Activated T-helper 2 cell treated with anti-CD3 and anti-CD28 coated beads, Interferon-gamma antibody, Interleukin-2, Interleukin-4, amounts not matched to agents 10 μg/mL and 5 μg/mL and 100 μg/mL, durations not matched to agents 14 hours and 24 hours and 36 hours (primary cell): ENCODE measurements around the gene POLR2C. TPM values are rescaled to one million over a fixed set of nuclear protein-coding genes. Genes with fewer than 3 reads are reported as not detected.

Experiments used
- DNase-seq: peaks from one replicate; pipeline ENCODE4 v3.0.0; 2021; ENCODE audit warnings: low spot score
- H3K27ac Mint-ChIP-seq: one replicate; pipeline ENCODE4 v1.8.0; 2021; ENCODE audit warnings: mixed read lengths
- H3K27me3 Mint-ChIP-seq: one replicate; pipeline ENCODE4 v1.8.0; 2021; ENCODE audit warnings: low read depth, mixed read lengths
- H3K36me3 Mint-ChIP-seq: one replicate; pipeline ENCODE4 v1.8.0; 2021; ENCODE audit warnings: low read depth, mixed read lengths
- H3K4me1 Mint-ChIP-seq: one replicate; pipeline ENCODE4 v1.8.0; 2021; ENCODE audit warnings: low read depth, mixed read lengths
- H3K4me3 Mint-ChIP-seq: one replicate; pipeline ENCODE4 v1.8.0; 2021; ENCODE audit warnings: low read depth, mild to moderate bottlenecking, moderate library complexity, mixed read lengths
- H3K9me3 Mint-ChIP-seq: one replicate; pipeline ENCODE4 v1.8.0; 2021; ENCODE audit warnings: mixed read lengths
- intact Hi-C: fragments of 100-400 bp; cut with micrococcal nuclease; formaldehyde crosslinking; loops from one replicate; pipeline ENCODE4 v1.15.1; 2023
- total RNA-seq: library from RNA; stranded (reverse); gene quantifications from 2 replicates; pipeline ENCODE4 v1.2.3, GENCODE V29; 2022

Gene POLR2C
- 73.6 and 75.6 TPM in 2 replicates for total RNA-seq

DNA sequence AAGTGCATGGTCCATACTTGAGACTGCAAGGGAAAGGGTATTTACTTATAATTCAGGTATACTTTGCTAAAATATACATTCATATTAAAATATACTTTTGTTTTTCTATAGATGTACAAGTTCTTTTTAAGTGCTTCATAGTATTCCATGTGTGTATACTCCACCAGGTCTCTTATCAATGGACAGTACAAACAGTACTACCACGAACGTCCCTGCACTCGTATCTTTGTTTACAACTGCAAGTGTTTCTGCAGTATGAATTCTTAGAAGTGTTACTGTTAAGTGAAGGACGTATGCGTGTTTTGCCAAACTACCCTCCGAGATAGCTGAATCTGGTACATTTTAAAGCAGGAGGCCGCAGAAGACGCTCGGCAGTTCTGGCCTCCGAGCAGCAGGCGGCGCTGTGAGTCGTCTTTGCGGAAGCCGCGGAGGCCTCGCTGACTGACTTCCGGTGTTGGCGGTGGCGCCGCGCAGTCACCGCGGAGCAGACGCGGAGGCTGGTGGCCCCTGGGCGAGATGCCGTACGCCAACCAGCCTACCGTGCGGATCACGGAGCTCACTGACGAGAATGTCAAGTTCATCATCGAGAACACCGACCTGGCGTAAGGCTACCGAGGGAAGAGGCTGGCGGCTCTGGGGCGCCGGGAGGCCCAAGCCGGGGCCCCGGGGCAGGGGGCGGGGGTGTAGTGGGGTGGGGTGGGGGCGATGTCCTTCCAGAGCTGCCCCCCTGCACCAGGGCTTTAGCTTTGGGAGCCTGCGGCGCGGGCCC, at the start of gene POLR2C:
POLR2C (plus strand) TSS at position 471 of the 769 bp plus-strand sequence; CDS start at position 517, 46 bp downstream.
- Mint-ChIP-seq H3K27me3 (no peaks in the 10 kb centered on the region), H3K27ac (peak within 1 kb of the TSS; percentile 100), H3K36me3 (peaks cover 46% of the 10 kb centered on the region), H3K9me3 (no peaks in the 10 kb centered on the region), H3K4me1 (peaks cover 21% of the 10 kb centered on the region), H3K4me3 (peak within 1 kb of the TSS; percentile 100)
- peak; percentile 89 for DNase-seq
- intact Hi-C loops = loop anchor here (1.0 to 2.0 kb wide), 3 partner anchors 15 to 56 kb away; partner anchors contain the start of genes CIAPIN1 and COQ9

DNA sequence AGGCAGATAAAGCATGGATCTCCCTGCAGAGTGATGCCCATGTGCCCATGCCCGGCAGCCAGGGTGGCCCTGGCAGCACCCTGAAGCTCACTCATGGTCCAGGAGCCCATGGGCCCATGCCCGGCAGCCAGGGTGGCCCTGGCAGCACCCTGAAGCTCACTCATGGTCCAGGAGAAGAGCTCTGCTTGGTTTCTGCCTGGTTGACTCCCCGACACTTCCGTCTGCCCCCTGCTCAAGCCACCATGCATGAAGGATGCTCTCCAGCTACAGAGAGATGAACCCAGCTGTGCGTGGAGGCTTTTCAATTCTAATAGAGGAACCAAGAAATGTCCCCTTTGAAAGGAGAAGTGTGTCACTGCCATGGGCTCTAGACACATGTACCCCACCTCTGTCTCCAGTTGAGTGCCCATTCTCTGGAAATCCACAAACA, 49.2 kb upstream of the POLR2C start:
- H3K4me3 Mint-ChIP-seq = no peak overlapping the region
- no peak for DNase-seq
- H3K9me3 Mint-ChIP-seq = no peaks in the 10 kb centered on the region
- peaks cover 15% of the 10 kb centered on the region for H3K4me1 Mint-ChIP-seq
- no peaks in the 10 kb centered on the region for H3K36me3 Mint-ChIP-seq
- peak overlapping the region; percentile 26 for H3K27ac Mint-ChIP-seq
- intact Hi-C loops = no loop called here
- no peaks in the 10 kb centered on the region for H3K27me3 Mint-ChIP-seq

DNA sequence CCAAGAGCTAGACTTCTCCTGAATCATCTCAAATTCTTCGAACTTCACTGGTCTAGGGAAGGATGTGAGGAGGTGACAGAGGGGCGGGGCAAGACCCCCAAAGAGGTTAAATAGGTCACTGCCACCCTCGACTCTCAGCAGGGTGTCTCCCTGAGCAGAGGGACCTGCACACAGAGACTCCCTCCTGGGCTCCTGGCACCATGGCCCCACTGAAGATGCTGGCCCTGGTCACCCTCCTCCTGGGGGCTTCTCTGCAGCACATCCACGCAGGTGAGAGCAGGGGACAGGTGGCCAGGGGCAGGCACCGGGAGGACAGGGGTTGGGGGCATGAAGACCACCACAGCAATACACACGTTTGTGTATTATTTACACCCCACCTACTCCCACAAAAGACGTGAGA, 48.7 kb upstream of the POLR2C start:
- Mint-ChIP-seq H3K36me3 (no peaks in the 10 kb centered on the region), H3K9me3 (no peaks in the 10 kb centered on the region), H3K4me1 (peaks cover 15% of the 10 kb centered on the region), H3K27ac (no peak overlapping the region), H3K4me3 (no peak overlapping the region), H3K27me3 (no peaks in the 10 kb centered on the region)
- intact Hi-C loops = no loop called here
- DNase-seq = no peak

DNA sequence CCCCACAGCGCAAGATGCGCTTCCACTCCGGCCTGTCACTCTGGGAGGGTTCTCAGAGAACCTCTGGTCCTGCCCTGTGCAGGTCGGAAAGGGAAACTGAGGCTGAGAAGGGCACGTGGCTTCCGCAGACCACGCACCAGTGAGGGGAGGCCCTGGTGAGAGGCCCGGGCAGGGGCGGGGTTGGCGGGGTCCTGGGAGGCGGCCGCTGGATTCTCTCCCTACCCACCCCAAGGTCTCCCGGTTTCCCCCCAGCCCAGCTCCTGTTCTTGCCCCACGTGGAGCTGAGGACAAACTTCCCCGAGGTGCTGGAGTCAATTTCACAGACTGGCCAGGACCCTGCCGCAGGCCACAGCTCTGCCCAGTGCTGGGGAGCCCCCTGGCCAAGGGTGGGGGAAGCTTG, 46.4 kb upstream of the POLR2C start:
- Mint-ChIP-seq H3K27me3 (no peaks in the 10 kb centered on the region), H3K9me3 (no peaks in the 10 kb centered on the region), H3K27ac (no peak overlapping the region), H3K4me3 (no peak overlapping the region), H3K36me3 (no peaks in the 10 kb centered on the region), H3K4me1 (peaks cover 15% of the 10 kb centered on the region)
- intact Hi-C loops = loop anchor here (5.0 kb wide), 2 partner anchors 39 to 169 kb away; partner anchors contain the start of gene ARL2BP
- no peak for DNase-seq

DNA sequence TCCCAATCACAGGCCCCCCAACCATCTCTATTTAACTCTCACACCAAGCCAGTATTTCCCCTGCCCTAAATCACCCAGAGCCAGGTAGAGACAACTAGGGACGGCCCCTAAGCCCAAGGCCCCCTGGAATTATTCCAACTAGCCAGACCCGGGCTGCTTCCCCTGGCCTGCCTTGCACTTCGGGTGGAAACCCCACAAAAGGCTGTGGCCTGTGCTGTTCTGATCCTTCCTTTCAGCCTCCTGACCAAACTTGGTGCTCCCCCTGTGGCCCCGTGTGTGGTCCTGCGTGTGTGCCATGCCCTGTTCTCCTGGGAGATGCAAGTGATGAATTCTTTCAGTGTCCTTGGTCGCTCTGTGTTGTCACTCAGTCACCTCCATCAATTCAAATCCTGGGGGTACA, 43.0 kb upstream of the POLR2C start:
- no peak for DNase-seq
- H3K4me3 Mint-ChIP-seq = no peak overlapping the region
- no peaks in the 10 kb centered on the region for H3K9me3 Mint-ChIP-seq
- H3K4me1 Mint-ChIP-seq = peaks cover 18% of the 10 kb centered on the region
- H3K36me3 Mint-ChIP-seq = no peaks in the 10 kb centered on the region
- no peak overlapping the region for H3K27ac Mint-ChIP-seq
- no peaks in the 10 kb centered on the region for H3K27me3 Mint-ChIP-seq
- intact Hi-C loops = loop anchor here (1.0 to 5.0 kb wide), 4 partner anchors 42 to 172 kb away; partner anchors contain the start of genes ARL2BP and POLR2C

DNA sequence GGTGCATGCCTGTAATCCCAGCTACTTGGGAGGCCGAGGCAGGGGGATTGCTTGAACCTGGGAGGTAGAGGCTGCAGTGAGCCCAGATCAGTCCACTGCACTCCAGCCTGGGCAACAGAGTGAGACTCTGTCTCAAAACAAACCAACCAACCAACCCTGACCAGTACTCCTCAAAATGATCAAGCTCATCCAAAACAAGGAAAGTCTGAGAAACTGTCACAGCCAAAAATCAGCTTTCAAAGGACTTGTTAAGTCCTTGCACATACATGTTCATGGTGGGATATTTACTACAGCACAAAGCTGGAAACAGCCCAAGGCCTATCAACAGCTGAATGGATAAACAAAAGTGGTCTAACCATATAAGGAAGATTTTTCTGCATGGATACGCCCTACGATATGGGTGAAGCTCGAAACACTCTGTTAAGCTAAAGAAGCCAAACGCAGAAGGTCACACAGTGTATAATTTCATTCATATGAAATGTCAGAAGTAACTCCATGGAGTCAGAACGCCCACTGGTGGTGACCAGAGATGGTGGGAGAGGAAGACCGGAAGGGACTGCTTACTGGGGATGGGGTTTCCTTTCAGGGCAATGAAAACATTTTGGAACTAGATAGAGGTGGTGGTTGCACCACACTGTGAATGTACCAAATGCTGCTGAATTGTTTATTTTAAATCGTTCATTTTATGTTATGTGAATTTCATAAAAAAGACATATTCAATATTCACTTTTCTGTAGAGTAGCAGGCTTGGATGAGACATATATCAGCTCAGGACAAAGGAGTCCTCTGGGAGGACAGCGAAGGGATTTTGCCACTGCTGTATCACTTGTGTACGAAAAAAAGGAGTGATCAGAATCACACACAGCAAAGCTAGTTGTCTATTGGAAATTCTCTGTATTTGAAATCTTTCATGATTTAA, 40.2 kb upstream of the POLR2C start:
- peaks cover 14% of the 10 kb centered on the region for H3K4me1 Mint-ChIP-seq
- no peaks in the 10 kb centered on the region for H3K27me3 Mint-ChIP-seq
- H3K36me3 Mint-ChIP-seq = peaks cover 4% of the 10 kb centered on the region
- DNase-seq = no peak
- no peaks in the 10 kb centered on the region for H3K9me3 Mint-ChIP-seq
- H3K4me3 Mint-ChIP-seq = no peak overlapping the region
- H3K27ac Mint-ChIP-seq = no peak overlapping the region
- intact Hi-C loops = no loop called here

DNA sequence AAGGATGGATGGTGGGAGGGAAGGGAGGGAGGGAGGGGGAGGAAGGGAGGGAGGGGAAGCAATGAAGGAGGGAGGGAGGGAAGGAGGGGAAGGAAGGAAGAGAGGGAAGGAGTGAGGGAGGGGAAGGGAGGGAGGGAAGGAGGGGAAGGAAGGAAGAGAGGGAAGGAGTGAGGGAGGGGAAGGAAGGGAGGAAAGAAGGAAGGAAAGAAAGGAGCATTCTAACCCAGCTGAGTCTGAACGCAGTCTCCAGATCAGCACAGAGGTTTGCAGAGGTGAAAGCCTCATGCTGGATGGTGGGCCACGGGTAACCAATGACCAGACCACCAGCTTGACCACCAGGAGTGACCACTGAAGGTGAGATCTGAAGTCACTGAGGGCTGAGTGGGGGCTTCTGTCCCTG, 39.3 kb upstream of the POLR2C start:
- Mint-ChIP-seq H3K9me3 (no peaks in the 10 kb centered on the region), H3K27ac (no peak overlapping the region), H3K27me3 (no peaks in the 10 kb centered on the region), H3K36me3 (peaks cover 11% of the 10 kb centered on the region), H3K4me1 (peaks cover 9% of the 10 kb centered on the region), H3K4me3 (no peak overlapping the region)
- intact Hi-C loops = no loop called here
- no peak for DNase-seq

DNA sequence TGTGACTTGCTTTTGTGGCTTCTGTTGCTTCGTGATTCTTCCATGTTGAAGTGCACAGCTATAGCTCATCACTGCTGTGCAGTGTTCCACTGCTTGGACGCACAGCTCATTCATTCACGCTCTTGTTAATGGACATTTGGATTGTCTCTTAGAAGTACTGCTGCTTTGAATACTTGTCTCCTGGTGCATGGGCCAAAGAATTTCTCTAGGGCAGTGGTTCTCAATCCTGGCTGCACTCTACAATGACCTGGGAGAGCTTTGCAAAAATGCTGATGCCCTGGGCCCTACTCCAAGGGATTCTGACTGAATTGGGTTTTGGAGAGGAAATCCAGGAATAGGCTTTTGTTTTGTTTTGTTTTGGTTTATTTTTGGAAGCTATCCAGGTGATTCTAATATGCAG, 37.9 kb upstream of the POLR2C start:
- Mint-ChIP-seq H3K4me1 (peaks cover 4% of the 10 kb centered on the region), H3K4me3 (no peak overlapping the region), H3K27ac (no peak overlapping the region), H3K9me3 (no peaks in the 10 kb centered on the region), H3K36me3 (peaks cover 22% of the 10 kb centered on the region), H3K27me3 (no peaks in the 10 kb centered on the region)
- no peak for DNase-seq
- intact Hi-C loops = no loop called here

DNA sequence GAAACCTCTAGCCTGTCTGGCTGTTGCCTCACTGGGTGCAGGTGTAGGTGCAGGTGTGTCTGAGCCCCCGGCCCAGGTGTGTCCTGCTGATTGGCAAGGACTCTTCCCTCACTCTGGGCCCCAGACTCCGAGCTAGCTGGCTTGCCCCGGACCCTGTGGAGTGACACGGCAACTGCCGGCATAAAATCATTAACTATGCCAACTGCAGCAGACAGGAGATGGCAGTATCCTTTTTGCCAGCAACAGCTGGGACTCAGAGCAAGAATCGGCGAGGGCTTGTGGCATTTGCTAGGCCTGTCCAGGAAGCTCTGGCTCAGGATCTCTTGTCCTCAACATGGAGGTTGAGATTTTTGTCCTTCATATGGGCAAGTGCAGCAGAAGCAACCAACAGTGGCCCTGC, 36.1 kb upstream of the POLR2C start:
- peaks cover 38% of the 10 kb centered on the region for H3K36me3 Mint-ChIP-seq
- intact Hi-C loops = no loop called here
- DNase-seq = no peak
- no peak overlapping the region for H3K4me3 Mint-ChIP-seq
- no peaks in the 10 kb centered on the region for H3K9me3 Mint-ChIP-seq
- H3K27me3 Mint-ChIP-seq = no peaks in the 10 kb centered on the region
- peaks cover 4% of the 10 kb centered on the region for H3K4me1 Mint-ChIP-seq
- no peak overlapping the region for H3K27ac Mint-ChIP-seq

DNA sequence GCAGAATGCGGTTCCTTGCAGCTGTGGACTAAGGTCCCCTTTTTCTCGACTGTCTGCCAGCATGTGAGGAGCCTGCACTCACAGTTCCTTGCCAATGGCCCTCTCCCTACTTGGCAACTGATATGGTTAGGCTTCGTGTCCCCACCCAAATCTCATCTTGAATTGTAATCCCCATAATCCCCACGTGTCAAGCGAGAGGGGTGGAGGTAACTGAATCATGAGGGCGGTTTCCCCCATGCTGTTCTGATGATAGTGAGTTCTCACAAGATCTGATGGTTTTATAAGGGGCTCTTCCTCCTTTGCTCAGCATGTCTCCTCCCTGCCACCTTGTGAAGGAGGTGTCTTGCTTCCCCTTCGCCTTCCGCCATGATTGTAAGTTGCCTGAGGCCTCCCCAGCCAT, 35.2 kb upstream of the POLR2C start:
- Mint-ChIP-seq H3K9me3 (no peaks in the 10 kb centered on the region), H3K27me3 (no peaks in the 10 kb centered on the region), H3K36me3 (peaks cover 44% of the 10 kb centered on the region), H3K4me3 (no peak overlapping the region), H3K4me1 (peaks cover 1% of the 10 kb centered on the region), H3K27ac (no peak overlapping the region)
- no peak for DNase-seq
- intact Hi-C loops = no loop called here

DNA sequence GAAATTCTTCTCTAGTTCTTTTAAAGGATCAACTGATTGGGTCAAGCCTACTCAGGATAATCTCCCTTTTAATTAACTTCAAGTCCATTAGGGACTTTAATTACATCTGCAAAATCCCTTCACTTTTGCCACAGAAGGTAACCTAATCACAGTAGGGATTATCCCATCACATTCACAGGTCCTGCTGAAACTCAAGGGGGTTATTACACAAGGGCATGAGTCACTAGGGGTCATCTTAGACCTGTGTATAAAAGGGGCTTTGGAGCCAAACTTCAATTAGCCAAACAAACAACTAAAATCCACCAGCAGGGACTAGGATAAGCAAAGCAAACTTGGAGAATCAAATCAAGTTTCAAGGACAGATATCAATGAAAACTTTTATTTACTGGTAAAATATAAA, 34.7 kb upstream of the POLR2C start:
- Mint-ChIP-seq H3K27me3 (no peaks in the 10 kb centered on the region), H3K4me3 (no peak overlapping the region), H3K27ac (no peak overlapping the region), H3K36me3 (peaks cover 49% of the 10 kb centered on the region), H3K9me3 (no peaks in the 10 kb centered on the region), H3K4me1 (no peaks in the 10 kb centered on the region)
- intact Hi-C loops = no loop called here
- no peak for DNase-seq

DNA sequence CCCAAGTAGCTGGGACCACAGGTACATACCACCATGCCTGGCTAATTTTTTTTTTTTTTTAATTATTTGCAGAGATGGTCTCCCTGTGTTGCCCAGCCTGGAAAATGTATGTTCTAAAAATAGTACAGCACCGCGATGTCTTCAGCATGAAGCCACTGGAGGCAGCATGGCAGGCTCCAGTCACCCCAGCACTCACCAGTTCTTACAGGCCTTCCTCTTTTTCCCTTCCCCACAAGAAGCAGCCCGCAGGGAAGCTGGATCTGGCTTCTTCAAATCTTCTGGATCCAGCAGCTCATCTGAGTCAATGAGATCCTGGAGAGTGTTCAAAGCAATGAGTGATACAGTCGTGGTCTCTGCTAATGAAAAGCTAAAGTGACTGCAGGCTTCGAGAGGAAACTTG, 31.5 kb upstream of the POLR2C start:
- no peak overlapping the region for H3K4me3 Mint-ChIP-seq
- intact Hi-C loops = no loop called here
- DNase-seq = no peak
- H3K4me1 Mint-ChIP-seq = no peaks in the 10 kb centered on the region
- no peaks in the 10 kb centered on the region for H3K27me3 Mint-ChIP-seq
- peaks cover 77% of the 10 kb centered on the region for H3K36me3 Mint-ChIP-seq
- H3K9me3 Mint-ChIP-seq = no peaks in the 10 kb centered on the region
- no peak overlapping the region for H3K27ac Mint-ChIP-seq

DNA sequence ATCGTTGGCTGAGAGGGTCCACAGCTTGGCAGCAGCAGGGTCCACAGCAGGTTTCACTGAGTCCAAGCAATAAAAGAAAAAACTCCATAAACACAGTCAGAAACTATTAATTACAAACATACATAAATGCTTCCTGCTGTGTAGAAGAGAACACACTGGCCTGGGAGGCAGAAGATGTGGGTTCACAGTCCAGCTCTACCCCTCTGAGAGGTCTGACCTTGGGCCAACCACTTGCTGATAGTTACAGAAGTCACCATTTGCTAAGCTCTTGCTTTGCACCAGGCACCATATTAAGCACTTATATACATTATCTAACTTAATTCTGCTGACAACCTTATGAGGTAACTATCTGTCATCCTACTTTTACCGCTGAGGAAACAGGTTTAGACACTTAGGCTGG, 30.0 kb upstream of the POLR2C start:
- intact Hi-C loops = no loop called here
- H3K36me3 Mint-ChIP-seq = peaks cover 75% of the 10 kb centered on the region
- H3K4me1 Mint-ChIP-seq = no peaks in the 10 kb centered on the region
- H3K9me3 Mint-ChIP-seq = no peaks in the 10 kb centered on the region
- no peak for DNase-seq
- H3K27me3 Mint-ChIP-seq = no peaks in the 10 kb centered on the region
- no peak overlapping the region for H3K27ac Mint-ChIP-seq
- no peak overlapping the region for H3K4me3 Mint-ChIP-seq
